HUDEP-2 (cell line): ENCODE results near the gene IDH2.

Experiments
- DNase-seq, 76 experiments: peaks; one replicate each; lab custom pipeline; 2025; ENCODE audit not compliant: unreplicated experiment in 76 of 76; lab: John Stamatoyannopoulos, UW

The IDH2 gene

GRCh38 chr15:90067181-90067952, 34.9 kb downstream of the IDH2 start:
- no peak for DNase-seq

GRCh38 chr15:90065682-90066049, 36.6 kb downstream of the IDH2 start:
- no peak for DNase-seq

- peak in 12 of 76 experiments; percentile 18 to 95 (median 83) for DNase-seq
Observed at GRCh38 chr15:90064911-90065681, 37.2 kb downstream of the IDH2 start.

GRCh38 chr15:90063770-90064247, 38.5 kb downstream of the IDH2 start:
- DNase-seq: no peak

GRCh38 chr15:90062973-90063769, 39.1 kb downstream of the IDH2 start:
- DNase-seq: no peak

GRCh38 chr15:90062462-90062932, 39.8 kb downstream of the IDH2 start:
- DNase-seq: peak in 1 of 76 experiments; percentile 43

GRCh38 chr15:90062023-90062442, 40.2 kb downstream of the IDH2 start:
- DNase-seq: peak in 48 of 76 experiments; percentile 9 to 84 (median 51)

GRCh38 chr15:90060797-90061196, 41.5 kb downstream of the IDH2 start:
- DNase-seq: no peak

- peak in 37 of 76 experiments; percentile 7 to 62 (median 31) for DNase-seq
Observed at GRCh38 chr15:90059208-90059985, 42.9 kb downstream of the IDH2 start.

- DNase-seq: no peak
Observed at GRCh38 chr15:90058775-90059174, 43.5 kb downstream of the IDH2 start.

- no peak for DNase-seq
Observed at GRCh38 chr15:90058308-90058707, 44.0 kb downstream of the IDH2 start.

- DNase-seq: no peak
Observed at GRCh38 chr15:90056529-90056928, 45.7 kb downstream of the IDH2 start.

GRCh38 chr15:90055182-90055581, 47.1 kb downstream of the IDH2 start:
- DNase-seq: no peak

GRCh38 chr15:90054618-90055097, 47.6 kb downstream of the IDH2 start:
- no peak for DNase-seq

GRCh38 chr15:90053685-90054466, 48.4 kb downstream of the IDH2 start:
- no peak for DNase-seq

- no peak for DNase-seq
Observed at GRCh38 chr15:90051874-90052273, 50.4 kb downstream of the IDH2 start.

- DNase-seq: peak in 2 of 76 experiments; percentile 17 to 53
Observed at GRCh38 chr15:90049666-90050604, 52.3 kb downstream of the IDH2 start.

GRCh38 chr15:90049030-90049429, 53.2 kb downstream of the IDH2 start:
- no peak for DNase-seq
